B cell (primary cell): ENCODE results near the gene ADIPOR1. TPM values are rescaled to one million over a fixed set of nuclear protein-coding genes. Genes with fewer than 3 reads are reported as not detected.

Experiments used
- ATAC-seq: fragments of 200-7000 bp; cut with Tn5 transposase; one replicate; pipeline ENCODE4 v1.10.0; 2021; ENCODE audit warnings: low read depth, mild to moderate bottlenecking, moderate number of reproducible peaks, moderate library complexity
- CTCF ChIA-PET: fragments of 350-600 bp; sonication (Branson Sonifier 250); formaldehyde crosslinking; loops from one replicate; lab custom pipeline; 2021; ENCODE audit warnings: antibody characterized with exemption, inconsistent platforms; lab: Charles Lee
- POLR2A ChIA-PET: fragments of 350-600 bp; sonication (Branson Sonifier 250); formaldehyde crosslinking; loops from one replicate; lab custom pipeline; 2021; ENCODE audit warnings: antibody characterized with exemption; lab: Charles Lee
- DNase-seq: peaks from one replicate; pipeline ENCODE4 v3.0.0; 2013
- H2AFZ ChIP-seq: 2 replicates; pipeline ENCODE4 v1.6.1; 2012; ENCODE audit warnings: mild to moderate bottlenecking, low read depth, low read length; ENCODE audit not compliant: insufficient read depth, poor library complexity, severe bottlenecking
- H3K27ac ChIP-seq, 2 donors: 1 replicate in 1 of 2; 2 replicates in 1 of 2; pipeline ENCODE4 v1.5.1; 2012 to 2013; ENCODE audit warnings: low read length in 2 of 2, mild to moderate bottlenecking in 2 of 2, moderate library complexity in 1 of 2
- H3K27me3 ChIP-seq, 4 experiments: fragments of 200-600 bp in 1 of 4; sonication (generic) in 1 of 4; replicated peaks in 1 of 4; 1 replicate in 2 of 4; 2 replicates in 2 of 4; pipeline versions ENCODE4 v1.6.1 to v1.7.0; 2013 to 2016; ENCODE audit warnings: low read length in 3 of 4, mild to moderate bottlenecking in 2 of 4, mixed read lengths in 1 of 4, moderate library complexity in 1 of 4; ENCODE audit not compliant: insufficient read depth in 4 of 4, control insufficient read depth in 3 of 4; ENCODE audit errors: control extremely low read depth in 1 of 4
- H3K36me3 ChIP-seq, 2 experiments: replicated peaks in 1 of 2; 1 replicate in 1 of 2; 2 replicates in 1 of 2; pipeline versions ENCODE4 v1.6.1 to v1.7.1; 2013; ENCODE audit warnings: low read length in 1 of 2; ENCODE audit not compliant: insufficient read depth in 2 of 2, control insufficient read depth in 1 of 2; ENCODE audit errors: control extremely low read depth in 1 of 2, extremely low read depth in 1 of 2
- H3K4me1 ChIP-seq, 2 donors: fragments of 200-600 bp in 1 of 2; sonication (generic) in 1 of 2; 1 replicate in 1 of 2; 2 replicates in 1 of 2; pipeline versions ENCODE4 v1.5.1 to v1.6.1; 2013 to 2017; ENCODE audit warnings: low read length in 2 of 2; ENCODE audit not compliant: control insufficient read depth in 2 of 2, insufficient read depth in 2 of 2
- H3K4me2 ChIP-seq: replicated peaks from 2 replicates; pipeline ENCODE3; 2012; ENCODE audit warnings: mild to moderate bottlenecking, low read depth, low read length; ENCODE audit not compliant: poor library complexity, severe bottlenecking
- H3K4me3 ChIP-seq, 5 experiments: fragments of 200-600 bp in 1 of 5; sonication (generic) in 1 of 5; 1 replicate in 3 of 5; 2 replicates in 2 of 5; pipeline versions ENCODE4 v1.5.1 to v1.7.0; 2011 to 2016; ENCODE audit warnings: low read length in 4 of 5, mild to moderate bottlenecking in 4 of 5, low read depth in 2 of 5, control low read depth in 1 of 5, moderate library complexity in 1 of 5; ENCODE audit not compliant: insufficient read depth in 1 of 5; ENCODE audit errors: control extremely low read depth in 1 of 5, extremely low read depth in 1 of 5
- H3K79me2 ChIP-seq: fragments of 200-600 bp; sonication (generic); one replicate; pipeline ENCODE4 v1.6.0; 2016; ENCODE audit warnings: low read length; ENCODE audit not compliant: control insufficient read depth, insufficient read depth
- H3K9ac ChIP-seq: fragments of 200-600 bp; sonication (generic); 2 replicates; pipeline ENCODE4 v1.6.1; 2017; ENCODE audit warnings: mild to moderate bottlenecking, low read length, moderate library complexity
- H3K9me3 ChIP-seq, 3 donors: one replicate each; pipeline versions ENCODE4 v1.6.1 to v1.7.1; 2013; ENCODE audit warnings: low read length in 2 of 3; ENCODE audit not compliant: control insufficient read depth in 2 of 3, insufficient read depth in 1 of 3; ENCODE audit errors: control extremely low read depth in 1 of 3
- H4K20me1 ChIP-seq: 2 replicates; pipeline ENCODE4 v1.6.0; 2012; ENCODE audit warnings: mild to moderate bottlenecking, low read length; ENCODE audit not compliant: insufficient read depth, control insufficient read depth, poor library complexity, severe bottlenecking
- H3K27ac Mint-ChIP-seq: one replicate; pipeline ENCODE4 v1.8.0; 2021; ENCODE audit warnings: mixed read lengths
- H3K27me3 Mint-ChIP-seq: one replicate; pipeline ENCODE4 v1.8.0; 2021; ENCODE audit warnings: mixed read lengths
- H3K4me1 Mint-ChIP-seq: one replicate; pipeline ENCODE4 v1.8.0; 2021; ENCODE audit warnings: mixed read lengths
- H3K4me3 Mint-ChIP-seq: one replicate; pipeline ENCODE4 v1.8.0; 2021; ENCODE audit warnings: mixed read lengths
- H3K9me3 Mint-ChIP-seq: one replicate; pipeline ENCODE4 v1.8.0; 2022; ENCODE audit warnings: mixed read lengths; ENCODE audit not compliant: insufficient read depth
- CTCF ChIP-seq: fragments of 200-600 bp; IDR thresholded peaks from one replicate; pipeline ENCODE4 v1.8.0; 2022; ENCODE audit warnings: antibody characterized with exemption, mild to moderate bottlenecking
- EZH2 ChIP-seq: IDR thresholded peaks from 2 replicates; pipeline ENCODE4 v1.6.1; 2012; ENCODE audit warnings: borderline replicate concordance, low read depth, mild to moderate bottlenecking, moderate library complexity, low read length; ENCODE audit not compliant: insufficient read depth, poor library complexity, severe bottlenecking
- WGBS: methylation state at CpG from one replicate; pipeline ENCODE4 v1.1.5; 2013; ENCODE audit warnings: missing lambda C conversion rate; ENCODE audit not compliant: insufficient coverage; 5-methylcytosine and 5-hydroxymethylcytosine counted together
- intact Hi-C: fragments of 100-400 bp; cut with micrococcal nuclease; formaldehyde crosslinking; loops from one replicate; pipeline ENCODE4 v1.10.0; 2022
- polyA plus RNA-seq: library from polyadenylated mRNA; depleted of rRNA; stranded (reverse); fragments of >200 nt; gene quantifications from 2 replicates; pipeline ENCODE4 v1.2.3, GENCODE V29; 2012
- total RNA-seq, 2 donors: library from RNA; stranded (reverse); fragments of 120-200 nt in 1 of 2; gene quantifications; 1 replicate in 1 of 2; 2 replicates in 1 of 2; pipeline versions ENCODE4 v1.2.3 to v1.2.4, GENCODE V29; 2013 to 2022

ADIPOR1 gene
- total and polyA plus RNA-seq, 2 donors (not counting 1 experiment from before 2014, with no cell fraction given) = 44.2 to 49.5 TPM

DNA sequence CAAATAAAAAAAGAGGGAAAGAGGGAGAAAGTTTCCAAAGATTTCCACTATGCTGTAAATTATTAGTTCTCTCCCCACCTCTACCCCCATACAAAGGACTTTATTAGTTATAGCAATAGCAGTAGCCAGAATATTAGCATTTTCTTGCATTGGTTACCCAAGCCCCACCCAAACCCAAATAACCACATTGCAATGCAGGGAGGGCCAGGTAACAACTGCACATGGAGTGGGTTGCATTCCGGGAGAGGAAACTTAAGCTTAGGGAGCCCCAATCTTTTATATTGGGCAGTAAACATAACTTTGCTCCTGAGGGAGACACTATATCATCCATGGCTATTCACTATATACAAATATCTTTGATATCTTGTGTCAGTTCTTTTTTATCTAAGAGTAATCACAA is 6.0 kb downstream of the ADIPOR1 start:
- Mint-ChIP-seq H3K27ac (no peak overlapping the region), H3K4me3 (no peak overlapping the region), H3K4me1 (peaks cover 40% of the 10 kb centered on the region), H3K27me3 (no peaks in the 10 kb centered on the region), H3K9me3 (no peaks in the 10 kb centered on the region)
- TF ChIP-seq CTCF (no peak), EZH2 (no peak)
- Histone ChIP-seq H3K9ac (no peak overlapping the region), H3K27me3 (no peaks in the 10 kb centered on the region), H4K20me1 (peaks cover 66% of the 10 kb centered on the region), H3K36me3 (peaks cover 4 to 34% of the 10 kb centered on the region in 2 experiments), H3K9me3 (no peaks in the 10 kb centered on the region), H2AFZ (no peak overlapping the region), H3K4me2 (no peak overlapping the region), H3K4me3 (no peak overlapping the region), H3K4me1 (peaks cover 18 to 19% of the 10 kb centered on the region in 2 donors), H3K79me2 (peaks cover 59% of the 10 kb centered on the region), H3K27ac (no peak overlapping the region)
- ATAC-seq (no peak), DNase-seq (no peak)
- CTCF ChIA-PET = interaction anchor here (1.1 kb wide), 1 partner anchor 46 kb away, joined by 3 read pairs; no protein-coding TSS in a partner anchor
- intact Hi-C loops = loop anchor here (10.0 kb wide), 1 partner anchor 843 kb away; the partner anchor contains the start of genes ZBED6 and ZC3H11A
- POLR2A ChIA-PET = no interaction called here
- whole genome bisulfite sequencing = no CpG with 5 or more reads among the region's 1 CpG

- peaks cover 52% of the 10 kb centered on the region for H3K79me2 ChIP-seq
- H3K36me3 ChIP-seq = peaks cover 4 to 36% of the 10 kb centered on the region in 2 experiments
- H3K27ac Mint-ChIP-seq = no peak overlapping the region
- H3K9me3 ChIP-seq = no peaks in the 10 kb centered on the region
- ChIA-PET CTCF (interaction anchor here (0.5 kb wide), 1 partner anchor 138 kb away, joined by 3 read pairs; no protein-coding TSS in a partner anchor), POLR2A (no interaction called here)
- no peak overlapping the region for H3K27ac ChIP-seq
- no peak overlapping the region for H3K9ac ChIP-seq
- H3K4me2 ChIP-seq = no peak overlapping the region
- no peak overlapping the region for H3K4me3 ChIP-seq
- H3K27me3 ChIP-seq = no peaks in the 10 kb centered on the region
- no peak overlapping the region for H3K4me3 Mint-ChIP-seq
- H3K27me3 Mint-ChIP-seq = no peaks in the 10 kb centered on the region
- no peak overlapping the region for H2AFZ ChIP-seq
- intact Hi-C loops = loop anchor here (10.0 kb wide), 1 partner anchor 843 kb away; the partner anchor contains the start of genes ZBED6 and ZC3H11A
- peaks cover 62% of the 10 kb centered on the region for H4K20me1 ChIP-seq
- TF ChIP-seq EZH2 = no peak
- TF ChIP-seq CTCF = no peak
- ATAC-seq (no peak), DNase-seq (no peak)
- H3K4me1 Mint-ChIP-seq = peaks cover 34% of the 10 kb centered on the region
- WGBS = no CpG with 5 or more reads among the region's 2 CpGs
- H3K9me3 Mint-ChIP-seq = no peaks in the 10 kb centered on the region
- peaks cover 12 to 13% of the 10 kb centered on the region in 2 donors for H3K4me1 ChIP-seq
Measured at GRCh38 chr1:202951437-202951836, 6.7 kb downstream of the ADIPOR1 start.
